GM12878 (cell line): ENCODE data around the gene SPIN1. TPM values are rescaled to one million over a fixed set of nuclear protein-coding genes. Genes with fewer than 3 reads are reported as not detected.
A peak's percentile ranks its signal among the peaks of the same experiment; 100 is the strongest.

Source experiments
- ATAC-seq: fragments of 200-7000 bp; cut with Tn5 transposase; 3 replicates; pipeline ENCODE4 v1.9.1; 2020; ENCODE audit warnings: mild to moderate bottlenecking, moderate library complexity
- BruUV-seq: library from RNA; stranded (reverse); fragments of 400-500 nt; replicated peaks from 2 replicates; lab custom pipeline; 2021; lab: Mats Ljungman, UMichigan
- CTCF ChIA-PET: fragments of 300-600 bp; sonication (Branson Sonifier 250); formaldehyde crosslinking; extraction: SDS; loops from one replicate; lab custom pipeline; 2021; ENCODE audit warnings: inconsistent platforms; lab: Yijun Ruan, JAX
- POLR2A ChIA-PET: fragments of 350-600 bp; formaldehyde crosslinking; extraction: SDS; loops from one replicate; lab custom pipeline; 2021; ENCODE audit warnings: inconsistent platforms; lab: Charles Lee
- RAD21 ChIA-PET: fragments of 300-600 bp; sonication (Branson Sonifier 250); formaldehyde crosslinking; loops from one replicate; lab custom pipeline; 2023; ENCODE audit warnings: antibody characterized with exemption; ENCODE audit not compliant: unreplicated experiment; lab: Charles Lee
- SMC1A ChIA-PET: fragments of 300-600 bp; sonication (Branson Sonifier 250); formaldehyde crosslinking; loops from one replicate; lab custom pipeline; 2023; ENCODE audit not compliant: unreplicated experiment, uncharacterized antibody; lab: Charles Lee
- DNase-seq: peaks from one replicate; pipeline ENCODE4 v3.0.0-alpha.2; 2011; ENCODE audit warnings: low read depth, low spot score
- FAIRE-seq: peaks from 3 replicates; lab custom pipeline; 2011; peaks lifted over from hg19 to GRCh38; lab: Jason Lieb, UNC
- H2AFZ ChIP-seq: 2 replicates; pipeline ENCODE4 v1.6.0; 2011; ENCODE audit warnings: low read depth, low read length, control low read depth; ENCODE audit not compliant: control insufficient read depth
- H3K27ac ChIP-seq: 2 replicates; pipeline ENCODE4 v1.5.1; 2011; ENCODE audit warnings: control low read depth; ENCODE audit not compliant: control insufficient read depth, insufficient read depth
- H3K27me3 ChIP-seq, 2 experiments: replicated peaks in 1 of 2; 2 replicates each; pipeline versions ENCODE4 v1.6.0 to v1.6.1; 2011; ENCODE audit warnings: low read length in 1 of 2; ENCODE audit not compliant: control insufficient read depth in 2 of 2, insufficient read depth in 2 of 2
- H3K36me3 ChIP-seq, 2 experiments: 2 replicates each; pipeline ENCODE4 v1.5.1; 2011; ENCODE audit warnings: low read length in 1 of 2; ENCODE audit not compliant: control insufficient read depth in 2 of 2, insufficient read depth in 2 of 2
- H3K4me1 ChIP-seq: 2 replicates; pipeline ENCODE4 v1.6.1; 2011; ENCODE audit warnings: mild to moderate bottlenecking, low read length, moderate library complexity, mixed read lengths; ENCODE audit not compliant: control insufficient read depth, insufficient read depth
- H3K4me2 ChIP-seq: 2 replicates; pipeline ENCODE4 v1.6.0; 2011; ENCODE audit warnings: control low read depth; ENCODE audit not compliant: control insufficient read depth, insufficient read depth
- H3K4me3 ChIP-seq: fragments of 200-600 bp; sonication (generic); 2 replicates; pipeline ENCODE4 v1.5.1; 2016
- H3K79me2 ChIP-seq: 2 replicates; pipeline ENCODE4 v1.6.0; 2011; ENCODE audit warnings: low read length; ENCODE audit not compliant: control insufficient read depth, insufficient read depth
- H3K9ac ChIP-seq: 2 replicates; pipeline ENCODE4 v1.8.0; 2011; ENCODE audit warnings: low read length, control low read depth, mixed read lengths; ENCODE audit not compliant: control insufficient read depth, insufficient read depth
- H3K9me3 ChIP-seq: replicated peaks from 3 replicates; pipeline ENCODE4 v1.5.1; 2011; ENCODE audit warnings: mild to moderate bottlenecking, low read length; ENCODE audit not compliant: control insufficient read depth, insufficient read depth
- H4K20me1 ChIP-seq: 2 replicates; pipeline ENCODE4 v1.6.0; 2011; ENCODE audit not compliant: control insufficient read depth, insufficient read depth
- ETV6 ChIP-seq, 2 experiments: fragments of 450-650 bp in 1 of 2; IDR thresholded peaks in 1 of 2; conservative IDR thresholded peaks in 1 of 2; 2 replicates each; pipeline ENCODE4 v1.6.1; 2014; ENCODE audit warnings: antibody characterized with exemption in 1 of 2, borderline replicate concordance in 1 of 2, low read depth in 1 of 2, mild to moderate bottlenecking in 1 of 2, moderate library complexity in 1 of 2
- FOXK2 ChIP-seq: fragments of 450-650 bp; IDR thresholded peaks from 2 replicates; pipeline ENCODE4 v1.6.1; 2017; ENCODE audit warnings: mild to moderate bottlenecking, moderate library complexity
- KLF5 ChIP-seq: fragments of 450-650 bp; IDR thresholded peaks from 2 replicates; pipeline ENCODE4 v1.6.1; 2014; ENCODE audit warnings: mild to moderate bottlenecking; ENCODE audit not compliant: partially characterized antibody
- PAX8 ChIP-seq: fragments of 450-650 bp; IDR thresholded peaks from 2 replicates; pipeline ENCODE4 v1.6.1; 2017; ENCODE audit warnings: mild to moderate bottlenecking, moderate library complexity
- RBBP5 ChIP-seq: fragments of 200-600 bp; sonication (generic); conservative IDR thresholded peaks from 2 replicates; pipeline ENCODE4 v1.6.1; 2016
- RUNX3 ChIP-seq: IDR thresholded peaks from 2 replicates; pipeline ENCODE4 v1.6.1; 2012; ENCODE audit warnings: low read length, inconsistent platforms
- ZNF622 ChIP-seq: fragments of 450-650 bp; IDR thresholded peaks from 2 replicates; pipeline ENCODE4 v1.6.1; 2017; ENCODE audit warnings: mild to moderate bottlenecking, inconsistent platforms
- WGBS: methylation state at CpG from one replicate; pipeline ENCODE4 v1.1.6; 2016; ENCODE audit warnings: low lambda C conversion rate; ENCODE audit not compliant: insufficient replicate concordance, insufficient coverage; ENCODE audit errors: missing lambda C conversion rate; 5-methylcytosine and 5-hydroxymethylcytosine counted together
- in situ Hi-C: fragments of 300-500 bp; cut with MboI; formaldehyde crosslinking; loops from 9 replicates; pipeline ENCODE4 v1.14.3; 2018; ENCODE audit warnings: mixed read lengths
- intact Hi-C: fragments of 100-400 bp; cut with micrococcal nuclease; formaldehyde crosslinking; loops from one replicate; pipeline ENCODE4 v1.14.2; 2022; ENCODE audit not compliant: unreplicated experiment
- polyA plus RNA-seq, 11 experiments: library from polyadenylated mRNA; depleted of rRNA in 4 of 11; unstranded in 6 of 11; stranded (reverse) in 5 of 11; fragments of >200 nt; fragmentation: Nextera tagmentation in 4 of 11; fragmentation: Illumina TruSeq in 1 of 11; extraction: Ambion mirVana in 4 of 11; extraction: Trizol in 1 of 11; gene quantifications; 1 replicate in 1 of 11; 2 replicates in 10 of 11; pipeline versions ENCODE4 v1.2.1 to v1.2.3, GENCODE V29; 2011 to 2016; ENCODE audit warnings: inconsistent platforms in 2 of 11, missing spikeins in 2 of 11, low read depth in 1 of 11
- total RNA-seq, 4 experiments: library from RNA; depleted of rRNA in 3 of 4; stranded (reverse); fragments of >200 nt in 3 of 4; fragmentation: Illumina TruSeq in 1 of 4; extraction: Trizol in 1 of 4; gene quantifications; 2 replicates each; pipeline versions ENCODE4 v1.2.1 to v1.2.3, GENCODE V29; 2013 to 2021
- TF ChIP-seq, protein P1 (sequence below): fragments of 450-650 bp; IDR thresholded peaks from 2 replicates; pipeline ENCODE4 v1.6.1; 2017; ENCODE audit warnings: mild to moderate bottlenecking

The SPIN1 gene
- total and polyA plus RNA-seq, 10 of the 15 experiments (the other 5 are each of a cell fraction or from before 2014, with no cell fraction given), result 6.6 to 30.3 (median 17.1) TPM

DNA sequence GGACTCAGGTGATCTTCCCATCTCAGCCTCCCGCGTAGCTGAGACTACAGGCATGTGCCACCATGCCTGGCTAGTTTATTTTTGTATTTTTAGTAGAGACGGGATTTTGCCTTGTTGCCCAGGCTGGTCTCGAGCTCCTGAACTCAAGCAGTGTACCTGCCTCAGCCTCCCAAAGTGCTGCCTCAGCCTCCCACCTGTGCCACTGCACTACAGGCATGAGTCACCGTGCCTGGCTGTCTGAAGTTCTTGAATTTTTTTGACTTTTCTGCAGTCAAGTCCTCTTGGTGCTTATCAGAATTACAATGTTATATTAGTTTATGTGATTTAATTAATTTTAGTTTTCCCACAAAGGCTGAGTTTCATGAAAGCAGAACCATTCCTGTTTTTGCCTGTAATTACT is 9.8 kb downstream of the SPIN1 start:
- no peak for TF ChIP-seq RUNX3
- TF ChIP-seq RBBP5, result no peak
- no peak for TF ChIP-seq FOXK2
- TF ChIP-seq, all 136 proteins: peak for 0
- CTCF ChIA-PET, result no interaction called here
- FAIRE-seq (no peak), ATAC-seq (no peak), DNase-seq (no peak)
- no peak overlapping the region for H3K9ac ChIP-seq
- 91% methylated on average over 5 of the region's 5 CpGs for WGBS
- RAD21 ChIA-PET, result no interaction called here
- no peaks in the 10 kb centered on the region for H4K20me1 ChIP-seq
- BruUV-seq, result no TSS peak
- H3K27me3 ChIP-seq, result no peaks in the 10 kb centered on the region
- intact Hi-C loops, result no loop called here
- peaks cover 3% of the 10 kb centered on the region for H3K79me2 ChIP-seq
- in situ Hi-C loops, result no loop called here
- no peaks in the 10 kb centered on the region for H3K4me1 ChIP-seq
- no peak overlapping the region for H3K4me3 ChIP-seq
- no peak overlapping the region for H2AFZ ChIP-seq
- no peak overlapping the region for H3K4me2 ChIP-seq
- no peaks in the 10 kb centered on the region; a peak in 1 of 4 replicates for H3K36me3 ChIP-seq
- no peak overlapping the region for H3K27ac ChIP-seq
- SMC1A ChIA-PET, result no interaction called here
- POLR2A ChIA-PET, result no interaction called here
- no peaks in the 10 kb centered on the region for H3K9me3 ChIP-seq

DNA sequence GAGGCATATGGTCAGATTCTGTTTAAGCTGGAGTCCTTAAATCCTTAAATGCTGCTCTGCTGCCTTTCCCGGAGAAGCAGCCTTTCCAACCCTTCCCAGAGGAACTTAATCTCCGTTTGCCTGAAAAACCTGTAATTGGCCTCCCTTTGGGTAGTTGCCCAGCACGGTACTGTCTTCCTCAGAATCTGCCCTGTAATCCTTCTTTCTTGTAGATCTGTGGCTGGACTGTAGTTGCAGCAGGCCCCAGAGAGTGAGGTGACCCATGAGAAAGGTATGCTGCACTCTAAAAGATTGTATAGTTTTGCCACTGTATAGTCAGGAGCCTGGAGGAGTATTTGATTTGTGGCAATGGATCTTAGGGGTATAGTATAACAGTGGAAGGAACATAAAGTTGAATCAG is 11.7 kb downstream of the SPIN1 start:
- SMC1A ChIA-PET, result no interaction called here
- FAIRE-seq (no peak), DNase-seq (no peak)
- RAD21 ChIA-PET, result no interaction called here
- intact Hi-C loops, result no loop called here
- Histone ChIP-seq H3K4me2 (no peak overlapping the region), H3K27ac (no peak overlapping the region), H3K4me1 (no peaks in the 10 kb centered on the region)
- TSS peak; percentile 36 for BruUV-seq
- TF ChIP-seq ZNF622 (no peak), KLF5 (no peak), PAX8 (no peak), ETV6 (conservative IDR thresholded peaks at IDR 0.05 in 1 of 2, IDR thresholded peaks at IDR 0.05 in 1 of 2; ENCODE audit: borderline replicate concordance in 1 of 2, low read depth in 1 of 2) (no peak)
- TF ChIP-seq, protein P1, sequence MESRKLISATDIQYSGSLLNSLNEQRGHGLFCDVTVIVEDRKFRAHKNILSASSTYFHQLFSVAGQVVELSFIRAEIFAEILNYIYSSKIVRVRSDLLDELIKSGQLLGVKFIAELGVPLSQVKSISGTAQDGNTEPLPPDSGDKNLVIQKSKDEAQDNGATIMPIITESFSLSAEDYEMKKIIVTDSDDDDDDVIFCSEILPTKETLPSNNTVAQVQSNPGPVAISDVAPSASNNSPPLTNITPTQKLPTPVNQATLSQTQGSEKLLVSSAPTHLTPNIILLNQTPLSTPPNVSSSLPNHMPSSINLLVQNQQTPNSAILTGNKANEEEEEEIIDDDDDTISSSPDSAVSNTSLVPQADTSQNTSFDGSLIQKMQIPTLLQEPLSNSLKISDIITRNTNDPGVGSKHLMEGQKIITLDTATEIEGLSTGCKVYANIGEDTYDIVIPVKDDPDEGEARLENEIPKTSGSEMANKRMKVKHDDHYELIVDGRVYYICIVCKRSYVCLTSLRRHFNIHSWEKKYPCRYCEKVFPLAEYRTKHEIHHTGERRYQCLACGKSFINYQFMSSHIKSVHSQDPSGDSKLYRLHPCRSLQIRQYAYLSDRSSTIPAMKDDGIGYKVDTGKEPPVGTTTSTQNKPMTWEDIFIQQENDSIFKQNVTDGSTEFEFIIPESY, result no peak
- TF ChIP-seq, all 136 proteins: peak for 0
- CTCF ChIA-PET, result no interaction called here
- in situ Hi-C loops, result no loop called here
- no peaks in the 10 kb centered on the region for H3K27me3 ChIP-seq
- POLR2A ChIA-PET, result no interaction called here
- H3K4me3 ChIP-seq, result no peak overlapping the region
- no peak overlapping the region for H3K9ac ChIP-seq
- no peak overlapping the region for H2AFZ ChIP-seq
- 83% methylated on average over 3 of the region's 3 CpGs for WGBS
- no peaks in the 10 kb centered on the region for H4K20me1 ChIP-seq
- no peaks in the 10 kb centered on the region; the same call in none of the 2 replicates for H3K79me2 ChIP-seq
- H3K36me3 ChIP-seq, result no peaks in the 10 kb centered on the region; a peak in 1 of 4 replicates
- ATAC-seq, result no peak
- H3K9me3 ChIP-seq, result no peaks in the 10 kb centered on the region
